GDM1 (cell line): ENCODE results near the gene TOMM34.

ENCODE experiments used
- DNase-seq: peaks from one replicate; lab custom pipeline; 2025; lab: John Stamatoyannopoulos, UW

Gene TOMM34

GRCh38 chr20:44894959-44895358, 65.2 kb downstream of the TOMM34 start:
- no peak for DNase-seq
